Measurements from ENCODE around the gene YWHAG.
"Not testable (repeated sequence)": the region's sequence is repeated elsewhere in the genome, so short reads cannot be mapped to it uniquely, and the experiment has no call there.

YWHAG gene

DNA sequence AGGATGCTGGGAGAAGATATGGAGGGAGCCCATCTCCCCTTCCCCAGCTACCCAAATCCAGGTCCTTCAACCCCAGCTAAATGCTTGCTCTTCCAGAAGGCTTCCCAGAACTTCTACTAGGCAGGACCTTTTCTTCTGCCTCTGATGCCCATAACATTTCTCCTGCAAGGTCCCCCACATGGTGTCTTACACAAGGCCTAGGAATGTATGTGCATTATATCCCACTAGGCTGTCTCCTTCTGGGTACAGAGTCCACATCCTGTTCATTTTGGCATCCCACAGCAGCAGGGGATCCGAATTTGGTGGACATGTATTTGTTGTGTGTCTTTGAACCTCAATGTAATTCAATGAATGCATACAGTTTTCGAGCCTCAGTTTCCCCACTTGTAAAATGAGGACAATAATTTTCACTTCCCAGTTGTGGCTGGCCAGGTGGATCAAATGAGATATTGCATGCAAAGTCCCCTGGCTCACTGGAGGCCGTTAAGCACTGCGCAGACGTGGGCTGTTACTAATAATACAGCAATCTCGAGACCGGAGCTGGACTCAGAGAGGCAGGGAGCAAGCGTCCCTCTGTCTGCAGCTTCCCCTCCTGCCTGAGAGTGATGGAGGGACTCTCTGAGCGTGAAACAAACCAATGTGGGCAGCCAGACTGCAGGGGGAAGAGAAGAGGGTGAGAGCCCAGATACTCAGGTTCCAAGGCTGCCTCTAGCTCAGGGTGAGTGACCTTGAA lies 18.6 kb upstream of the YWHAG start:
- DNase-seq (ENCODE audit: low spot score), result no peak

DNA sequence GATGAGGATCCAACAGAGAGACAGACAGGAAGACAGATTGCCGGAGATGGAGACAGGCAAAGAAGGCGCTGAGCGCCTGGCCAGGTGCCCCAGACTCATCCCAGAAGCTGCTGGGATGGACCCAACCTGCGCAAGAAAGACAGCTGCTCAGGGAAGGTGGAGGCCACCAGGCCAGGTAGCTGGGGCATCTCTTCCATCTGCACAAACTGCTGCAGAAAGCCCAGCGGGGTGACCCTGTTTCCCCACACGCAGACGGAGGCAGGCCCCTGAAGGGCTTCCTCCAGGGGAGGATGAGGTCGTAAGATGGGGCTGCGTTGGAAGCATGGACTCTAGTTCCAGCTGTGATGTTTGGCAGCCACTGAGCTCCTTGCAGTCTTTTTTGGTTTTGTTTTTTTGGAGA lies 16.5 kb upstream of the YWHAG start:
- no peak for DNase-seq (ENCODE audit: low spot score)

DNA sequence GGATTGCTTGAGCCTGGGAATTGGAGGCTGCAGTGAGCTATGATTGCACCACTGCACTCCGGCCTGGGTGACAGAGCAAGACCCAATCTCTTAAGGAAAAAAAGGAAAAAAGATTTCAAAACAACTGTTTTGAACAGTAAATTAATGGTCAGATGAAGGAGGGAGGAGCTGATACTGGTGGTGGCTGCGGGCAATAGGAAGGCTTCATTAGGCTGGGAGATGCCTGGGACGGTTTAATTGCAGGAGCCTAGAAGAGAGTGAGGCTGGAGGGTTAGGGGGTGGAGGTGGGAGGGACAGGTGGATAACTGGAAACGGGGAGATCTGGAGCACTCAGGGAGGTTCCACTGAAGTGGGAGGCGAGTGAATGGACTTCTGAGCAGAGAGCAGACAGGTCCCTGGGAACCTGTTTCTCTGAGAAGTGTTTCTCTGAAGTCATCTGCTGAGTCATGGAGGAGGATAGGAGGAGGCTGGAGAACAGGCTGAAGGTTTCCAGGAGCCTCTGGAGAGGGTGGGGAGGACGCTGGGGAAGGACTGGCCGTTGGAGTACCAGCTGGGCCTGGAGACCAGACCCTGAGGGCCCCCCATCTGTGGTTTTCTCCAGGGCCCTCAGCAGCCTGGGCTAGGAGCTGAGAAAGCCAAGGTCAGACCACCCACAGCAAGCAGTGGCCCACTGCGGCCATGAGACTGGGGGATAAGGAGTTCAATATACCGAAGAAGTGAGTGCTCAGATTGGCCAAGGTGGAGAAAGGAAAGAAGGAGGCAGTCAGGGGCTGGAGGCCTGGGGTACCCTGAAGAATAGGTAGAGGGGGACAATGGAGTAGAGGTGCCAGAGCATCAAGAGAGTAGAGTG lies 14.4 kb upstream of the YWHAG start:
- DNase-seq (ENCODE audit: low spot score), result peak; percentile 64

DNA sequence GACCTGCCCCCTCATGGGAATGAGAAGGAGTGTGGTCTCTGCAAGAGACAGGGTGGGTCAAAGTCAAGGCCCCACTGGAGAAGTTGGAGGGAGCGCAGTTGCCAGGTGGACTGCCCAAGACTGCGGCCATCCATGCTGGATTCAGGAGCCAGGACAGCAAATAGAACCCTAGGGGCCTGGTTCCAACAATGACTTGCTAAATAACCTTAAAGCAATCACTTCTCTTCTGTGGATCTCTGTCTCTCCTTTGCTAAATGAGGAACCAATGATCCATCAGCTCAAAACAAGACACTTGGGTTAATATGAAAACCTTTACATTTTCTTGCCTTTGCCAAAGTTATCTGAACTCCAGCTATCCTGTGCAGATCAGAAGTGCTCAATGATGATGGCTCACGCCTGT lies 12.6 kb upstream of the YWHAG start:
- no peak for DNase-seq (ENCODE audit: low spot score)

DNA sequence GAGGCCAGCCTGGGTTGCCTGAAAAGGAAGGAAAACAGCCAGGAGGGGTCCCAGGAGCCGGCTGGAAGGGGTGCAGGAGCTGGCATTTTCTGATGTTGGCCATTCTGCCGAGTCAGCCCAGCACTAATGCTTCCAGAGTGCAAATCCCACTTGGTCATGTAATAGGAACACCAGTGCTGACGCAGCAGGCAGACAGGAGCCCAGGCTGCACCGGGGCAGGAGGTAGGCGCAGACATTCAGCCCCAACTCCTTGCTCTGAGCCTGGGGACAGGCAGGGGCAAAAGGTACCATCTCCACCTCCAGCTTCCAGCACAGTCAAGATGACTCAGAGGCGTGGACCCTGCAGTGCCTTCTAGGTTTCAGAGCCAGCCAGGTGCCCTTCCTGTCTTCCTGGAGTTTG lies 10.2 kb upstream of the YWHAG start:
- DNase-seq (ENCODE audit: low spot score), result no peak

DNA sequence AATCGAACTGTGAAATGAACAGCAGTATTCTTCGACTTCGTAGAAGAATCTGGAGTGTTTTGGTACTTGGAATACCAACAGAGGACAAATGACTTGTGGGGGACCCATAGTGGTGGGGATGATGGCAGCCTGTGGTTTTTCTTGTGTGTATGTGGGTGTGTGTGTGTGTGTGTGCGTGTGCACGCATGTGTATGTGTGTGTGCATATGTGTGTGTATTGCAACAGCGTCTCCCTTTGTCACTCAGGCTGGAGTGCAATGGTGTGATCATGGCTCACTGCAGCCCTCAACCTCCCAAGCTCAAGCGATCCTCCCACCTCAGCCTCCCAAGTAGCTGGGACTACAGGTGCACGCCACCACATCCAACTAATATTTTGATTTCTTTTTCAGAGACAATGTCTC lies 9.4 kb upstream of the YWHAG start:
- DNase-seq (ENCODE audit: low spot score), result no peak

DNA sequence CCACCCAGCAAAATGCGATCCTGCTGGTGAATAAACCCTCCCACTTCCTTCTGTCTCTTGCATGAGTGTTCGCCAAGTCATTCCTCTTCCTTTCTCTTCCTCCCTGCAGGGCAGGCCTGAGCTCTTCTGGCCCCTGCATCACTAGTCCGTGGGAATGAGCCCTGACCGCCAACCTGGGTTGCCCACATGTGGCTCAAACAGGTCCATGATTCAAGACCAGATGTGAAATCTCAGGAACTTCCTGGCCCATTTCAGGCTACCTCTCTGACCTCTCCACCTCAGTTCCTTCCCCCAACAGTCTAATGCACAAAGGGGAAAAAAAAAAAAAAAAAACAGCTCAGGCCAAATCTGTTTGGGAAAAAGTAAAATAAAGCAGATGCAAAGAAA lies 5.4 kb upstream of the YWHAG start:
- DNase-seq (ENCODE audit: low spot score), result no peak

DNA sequence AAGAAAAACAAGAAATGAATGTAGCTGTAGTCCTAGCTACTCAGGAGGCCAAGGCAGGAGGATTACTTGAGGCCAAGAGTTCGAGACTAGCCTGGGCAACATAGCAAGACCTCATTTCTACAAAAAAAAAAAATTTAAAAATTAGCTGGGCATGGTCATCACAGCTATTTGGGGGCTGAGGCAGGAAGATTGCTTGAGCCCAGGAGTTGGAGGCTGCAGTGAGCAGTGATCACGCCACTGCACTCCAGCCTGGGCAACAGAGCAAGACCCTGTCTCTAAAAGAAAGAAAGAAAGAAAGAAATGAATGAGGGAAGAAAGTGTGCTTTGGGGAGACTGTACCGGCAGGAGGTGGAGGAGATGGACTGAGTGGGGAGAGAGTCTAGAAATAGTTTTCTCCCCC lies 5.0 kb upstream of the YWHAG start:
- not testable (repeated sequence) for DNase-seq (ENCODE audit: low spot score)

DNA sequence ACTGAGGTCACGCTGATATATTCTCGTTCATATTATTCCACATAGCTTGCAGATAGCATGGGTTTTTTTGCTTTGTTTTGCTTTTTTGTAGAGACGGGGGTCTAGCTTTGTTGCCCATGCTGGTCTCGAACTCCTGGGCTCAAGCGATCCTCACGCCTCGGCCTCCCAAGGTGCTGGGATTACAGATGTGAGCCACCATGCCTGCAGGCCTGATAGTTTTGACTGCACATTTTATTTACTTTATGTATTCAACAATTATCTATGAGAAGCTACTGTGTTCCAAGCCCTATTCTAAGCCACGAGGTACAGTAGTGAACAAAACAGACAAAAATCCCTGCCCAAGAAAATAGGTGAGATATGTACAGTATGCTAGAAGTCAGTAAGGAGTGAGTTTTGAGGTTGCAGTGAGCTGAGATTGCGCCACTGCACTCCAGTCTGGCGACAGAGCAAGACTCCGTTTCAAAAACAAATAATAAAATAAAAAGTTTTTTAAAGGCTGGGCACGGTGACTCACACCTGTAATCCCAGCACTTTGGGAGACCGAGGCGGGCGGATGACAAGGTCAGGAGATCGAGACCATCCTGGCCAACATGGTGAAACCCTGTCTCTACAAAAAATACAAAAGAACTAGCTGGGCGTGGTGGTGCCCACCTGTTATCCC lies 1.3 kb upstream of the YWHAG start:
- DNase-seq (ENCODE audit: low spot score), result no peak

DNA sequence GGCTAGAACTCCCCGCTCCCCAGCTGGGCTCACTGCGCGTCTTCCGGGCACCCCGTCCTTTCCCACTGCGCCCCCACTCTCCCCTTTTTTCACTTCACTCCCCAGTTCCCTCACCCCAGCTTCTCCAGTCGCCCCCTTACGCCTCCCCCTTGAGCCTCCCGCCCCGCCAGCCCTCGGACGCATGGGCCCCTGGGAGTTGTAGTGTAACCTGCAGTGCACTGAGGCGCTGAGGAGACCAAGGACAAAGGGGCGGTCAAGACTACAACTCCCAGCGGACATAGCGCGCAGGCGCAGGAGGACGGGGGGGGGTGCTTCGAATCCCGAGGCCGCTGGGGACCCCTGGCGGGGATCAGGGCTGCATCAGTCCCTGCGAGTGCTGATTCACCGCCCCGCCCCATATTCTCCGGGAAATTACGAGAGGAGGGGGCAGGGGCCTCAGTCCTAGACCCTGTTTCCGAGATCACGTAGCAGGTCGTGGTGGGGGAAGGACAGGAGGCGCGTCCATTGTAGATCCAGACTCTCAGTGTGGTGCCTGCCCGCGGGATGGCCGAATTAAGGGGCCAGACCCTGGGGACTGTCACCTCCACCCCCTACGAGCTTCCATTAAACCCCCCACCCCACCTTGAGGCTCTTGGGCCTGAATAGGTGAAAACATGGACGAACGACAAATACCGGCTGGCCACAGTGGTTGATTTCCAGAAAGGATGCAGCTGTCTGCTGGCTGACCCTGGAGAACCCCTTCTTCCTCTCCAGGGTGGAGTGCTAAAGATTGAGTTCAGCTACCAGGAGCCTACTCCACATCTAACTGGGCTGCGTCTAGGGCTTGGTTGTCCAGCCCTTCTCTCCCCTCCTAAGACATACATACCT lies 553 bp upstream of the YWHAG start:
- peak; percentile 97 for DNase-seq (ENCODE audit: low spot score)

DNA sequence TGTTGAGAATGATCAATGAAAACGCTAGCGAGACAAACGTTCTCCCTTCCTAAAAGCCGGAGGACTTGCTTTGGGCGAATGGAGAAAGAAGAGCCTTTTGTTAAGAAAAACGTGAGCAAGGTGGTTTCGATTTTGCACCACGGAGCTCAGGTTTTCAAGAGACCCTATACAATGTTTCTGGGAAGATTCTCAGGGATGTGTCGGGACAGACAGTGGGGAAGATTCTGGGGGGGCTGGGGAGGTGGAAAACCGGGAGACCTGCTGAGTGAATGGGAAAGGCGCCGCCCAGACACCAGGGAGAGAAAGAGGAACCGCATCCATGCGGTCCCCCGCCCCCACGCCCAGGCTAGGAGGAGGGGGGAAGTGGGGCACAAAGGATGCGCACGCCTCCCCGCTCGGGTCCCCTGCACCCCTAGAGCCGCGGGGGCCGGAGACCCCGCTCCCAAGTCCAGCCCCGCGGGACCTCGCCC lies 745 bp downstream of the YWHAG start:
- DNase-seq (ENCODE audit: low spot score), result peak; percentile 28

DNA sequence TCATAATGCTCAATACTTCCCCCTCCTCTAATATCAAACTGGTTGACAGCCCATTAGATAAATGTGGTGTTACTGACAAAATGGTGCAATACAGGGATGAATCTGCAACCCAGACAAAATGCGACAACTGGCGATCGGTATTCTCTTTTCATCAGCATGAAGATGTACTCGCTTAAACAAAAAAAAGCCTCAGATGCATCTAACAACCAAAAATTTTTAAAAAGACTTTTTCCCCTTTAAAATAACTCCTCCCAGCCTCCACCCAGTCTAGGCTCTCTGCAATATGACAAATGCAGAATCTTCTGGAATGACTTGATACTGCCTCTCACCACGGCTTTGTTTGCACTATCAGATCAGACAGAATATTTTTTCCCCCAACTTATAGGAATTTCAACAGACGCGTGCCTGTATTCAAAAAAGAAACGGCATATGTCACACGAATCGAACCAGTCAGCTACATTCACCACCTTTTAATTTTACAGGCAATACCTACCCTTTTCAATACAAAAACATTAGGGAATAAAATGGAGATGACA lies 1.2 kb downstream of the YWHAG start:
- no peak for DNase-seq (ENCODE audit: low spot score)

DNA sequence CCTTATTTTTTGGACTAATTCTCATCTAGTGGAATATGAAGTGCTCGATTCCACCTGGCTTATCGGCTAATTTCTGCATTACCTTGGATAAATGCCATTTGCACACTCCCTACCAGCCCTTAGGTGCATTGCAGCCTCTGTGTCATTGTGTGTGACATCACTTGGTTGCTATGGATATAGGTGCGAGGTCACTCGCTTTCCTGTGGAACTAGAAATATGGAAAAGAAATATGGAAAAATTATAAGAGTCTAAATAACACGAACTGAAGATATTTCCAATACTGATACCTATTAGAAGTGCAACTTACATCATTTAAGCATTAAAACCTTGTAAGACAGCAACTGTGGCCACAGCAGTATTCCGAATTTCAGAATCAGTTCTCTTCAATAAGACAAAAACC lies 2.0 kb downstream of the YWHAG start:
- no peak for DNase-seq (ENCODE audit: low spot score)

DNA sequence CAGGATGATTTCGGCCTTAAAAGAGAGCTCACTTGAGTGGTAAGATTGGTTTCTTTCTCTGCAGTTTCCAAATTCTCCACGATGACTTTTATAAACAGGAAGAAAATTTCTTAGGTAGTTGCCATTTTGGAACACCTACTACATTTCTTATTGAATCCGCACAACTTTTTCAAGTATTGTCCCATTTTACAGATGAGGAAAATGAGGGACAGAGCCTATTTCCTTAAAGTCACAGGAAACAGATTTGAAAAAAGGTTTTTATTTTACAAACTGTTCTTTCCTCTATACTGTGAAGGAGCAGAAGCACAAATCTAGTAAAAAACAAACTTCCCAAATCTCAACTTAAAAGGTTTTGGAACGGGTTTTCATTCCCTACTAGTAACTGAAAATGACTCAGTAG lies 2.7 kb downstream of the YWHAG start:
- DNase-seq (ENCODE audit: low spot score), result no peak

DNA sequence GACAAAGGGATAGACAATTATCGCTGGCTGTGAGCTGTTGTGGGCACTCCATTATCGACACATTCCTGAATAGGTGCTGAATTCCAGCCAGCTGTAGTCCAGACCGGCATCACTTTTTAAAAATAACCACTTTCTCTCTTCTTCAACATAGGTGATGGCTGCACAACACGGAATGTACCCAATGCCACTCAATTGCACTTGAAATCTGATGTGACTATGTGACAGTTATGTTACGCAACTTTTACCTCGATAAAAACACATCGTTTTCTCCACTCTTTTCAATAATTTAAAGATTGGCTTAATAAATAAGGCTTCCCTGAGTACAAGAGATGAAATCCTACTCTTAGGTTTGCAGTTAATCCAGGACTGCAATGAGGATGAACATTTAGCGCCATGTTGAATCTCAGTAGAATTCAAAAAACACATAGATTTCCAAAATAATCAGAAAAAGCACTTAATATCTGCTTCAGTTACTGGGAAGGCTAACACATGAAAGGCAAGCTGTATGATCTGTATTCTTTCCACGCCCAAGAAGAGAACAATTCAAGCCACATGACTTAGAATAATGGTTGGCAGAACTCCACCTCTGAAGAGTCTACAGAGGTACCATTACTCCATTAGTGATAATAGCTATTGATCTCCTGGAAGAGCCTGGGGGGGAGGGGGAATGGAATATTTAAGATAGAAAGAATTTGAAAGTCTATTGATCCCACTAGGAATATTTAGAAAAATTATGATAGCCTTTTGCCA lies 3.6 kb downstream of the YWHAG start:
- no peak for DNase-seq (ENCODE audit: low spot score)

DNA sequence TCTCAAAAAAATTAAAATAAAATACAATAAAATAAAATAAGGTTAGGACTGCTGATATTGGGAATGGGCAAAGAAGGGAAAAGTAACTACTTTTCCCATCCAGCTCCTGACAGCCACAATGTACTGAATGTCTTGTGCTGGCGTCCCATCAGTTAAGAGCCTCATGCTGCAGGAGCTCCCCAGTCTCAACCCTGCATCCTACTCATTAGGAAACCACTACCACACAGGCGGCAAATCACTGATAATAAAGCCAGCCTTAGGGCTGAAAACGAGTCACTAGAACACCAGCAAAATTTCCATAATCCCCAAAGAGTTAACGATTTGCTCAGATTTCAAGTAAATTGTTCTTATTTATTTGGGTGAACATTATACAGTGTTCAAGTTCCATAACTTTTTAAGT lies 4.3 kb downstream of the YWHAG start:
- DNase-seq (ENCODE audit: low spot score), result no peak

DNA sequence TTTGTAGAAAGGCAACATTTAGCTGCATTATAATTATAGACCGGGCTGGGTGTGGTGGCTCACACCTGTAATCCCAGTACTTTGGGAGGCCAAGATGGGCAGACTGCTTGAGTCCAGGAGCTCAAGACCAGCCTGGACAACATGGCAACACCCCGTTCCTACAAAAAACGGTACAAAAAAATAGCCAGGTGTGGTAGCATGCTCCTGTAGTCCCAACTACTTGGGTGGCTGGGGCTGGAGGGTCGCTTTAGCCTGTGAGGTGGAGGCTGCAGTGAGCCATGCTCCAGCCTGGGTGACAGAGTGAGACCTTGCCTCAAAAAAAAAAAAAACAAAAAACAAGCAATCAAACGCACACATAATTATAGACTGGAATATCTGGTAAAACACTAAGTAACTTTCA lies 5.0 kb downstream of the YWHAG start:
- no peak for DNase-seq (ENCODE audit: low spot score)

DNA sequence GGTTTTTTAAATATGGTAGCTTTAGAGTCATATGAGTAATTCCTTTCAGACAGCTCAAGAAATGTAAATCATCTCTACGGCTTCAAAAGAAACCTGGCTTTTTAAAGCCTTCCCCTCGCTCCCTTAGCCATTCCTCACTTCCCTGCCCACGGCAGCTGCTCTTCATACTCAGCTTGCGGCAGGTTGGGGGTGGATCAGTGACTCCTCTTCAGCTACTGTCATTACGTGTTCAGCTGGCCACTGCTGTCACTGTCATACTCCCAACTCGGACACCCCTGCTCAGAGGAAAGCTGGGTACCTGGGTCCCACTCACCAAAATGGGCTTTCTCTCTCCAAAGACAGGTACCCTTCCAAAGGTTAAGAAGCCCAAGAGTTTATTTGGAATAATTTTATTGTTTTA lies 6.6 kb downstream of the YWHAG start:
- no peak for DNase-seq (ENCODE audit: low spot score)

DNA sequence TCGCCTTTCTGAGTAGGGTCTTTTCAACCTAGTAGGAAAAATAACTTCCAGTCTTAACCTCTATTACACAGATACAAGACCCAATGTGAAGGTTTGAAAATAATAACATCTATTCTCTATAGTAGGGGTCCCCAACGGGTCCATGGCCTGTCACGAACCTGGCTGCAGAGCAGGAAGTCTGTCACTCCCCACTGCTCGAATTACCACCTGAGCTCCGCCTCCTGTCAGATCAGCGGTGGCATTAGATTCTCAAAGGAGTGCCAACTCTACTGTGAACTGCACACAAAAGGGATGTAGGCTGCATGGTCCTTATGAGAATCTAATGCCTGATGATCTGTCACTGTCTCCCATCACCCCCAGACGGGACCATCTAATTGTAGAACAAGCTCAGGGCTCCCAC lies 7.4 kb downstream of the YWHAG start:
- DNase-seq (ENCODE audit: low spot score), result no peak

DNA sequence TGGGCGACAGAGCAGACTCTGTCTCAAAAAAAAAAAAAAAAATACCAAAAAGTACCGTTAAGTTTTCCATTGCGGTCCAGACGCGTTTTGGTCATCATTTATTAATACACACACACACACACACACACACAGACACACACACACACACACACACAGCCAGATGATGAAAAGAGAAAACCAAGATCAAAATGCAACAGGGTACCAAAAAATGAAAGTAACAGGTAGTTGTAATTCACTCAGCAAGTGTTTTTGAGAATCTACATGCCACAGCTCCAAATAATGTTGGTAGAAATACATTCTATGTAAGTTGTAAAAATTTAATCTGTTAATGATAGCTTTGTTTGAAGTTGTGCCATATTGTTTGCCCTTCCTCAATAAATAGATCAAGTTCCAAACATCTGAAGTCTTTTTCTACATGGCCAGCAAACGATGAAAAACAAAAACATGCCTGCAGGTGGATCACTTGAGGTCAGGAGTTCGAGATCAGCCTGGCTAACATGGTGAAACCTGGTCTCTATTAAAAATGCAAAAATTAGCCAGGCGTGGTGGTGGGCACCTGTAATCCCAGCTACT lies 9.4 kb downstream of the YWHAG start:
- DNase-seq (ENCODE audit: low spot score), result no peak

DNA sequence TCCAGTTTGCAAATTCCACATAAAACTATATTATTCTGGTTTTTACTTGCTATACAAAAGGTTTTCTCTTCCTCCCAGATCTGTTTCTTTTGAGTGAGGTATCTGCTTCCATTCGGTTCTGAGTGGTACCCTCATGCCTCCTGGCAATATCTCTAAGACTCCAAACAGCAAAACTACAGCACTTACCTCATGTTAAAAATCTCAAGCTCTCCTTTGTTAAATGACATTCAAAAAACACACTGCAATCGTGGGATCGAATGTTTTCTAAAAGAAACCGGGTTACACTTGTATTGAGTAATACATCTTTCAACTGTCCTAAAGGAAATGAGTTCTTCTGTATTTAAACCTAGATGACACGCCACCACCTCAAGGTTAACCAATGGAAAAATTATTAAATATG lies 11.1 kb downstream of the YWHAG start:
- DNase-seq (ENCODE audit: low spot score), result no peak
